WTC11 (cell line): ENCODE measurements around the gene SPG11. TPM values are rescaled to one million over a fixed set of nuclear protein-coding genes. Genes with fewer than 3 reads are reported as not detected.

Source experiments
- ATAC-seq: fragments of 200-7000 bp; cut with Tn5 transposase; 2 replicates; pipeline ENCODE4 v1.10.0; 2021; ENCODE audit warnings: mild to moderate bottlenecking, moderate library complexity
- CTCF ChIA-PET: fragments of 300-600 bp; sonication (Branson Sonifier 250); formaldehyde crosslinking; loops from one replicate; lab custom pipeline; 2021; ENCODE audit warnings: antibody characterized with exemption; lab: Charles Lee
- POLR2A ChIA-PET: fragments of 350-600 bp; sonication (Branson Sonifier 250); formaldehyde crosslinking; loops from one replicate; lab custom pipeline; 2021; ENCODE audit warnings: antibody characterized with exemption; lab: Charles Lee
- DNase-seq: peaks from one replicate; pipeline ENCODE4 v3.0.0; 2021; ENCODE audit warnings: low spot score
- H3K27ac Mint-ChIP-seq: 2 replicates; pipeline ENCODE4 v1.8.0; 2021; ENCODE audit warnings: mixed read lengths
- H3K27me3 Mint-ChIP-seq: 2 replicates; pipeline ENCODE4 v1.8.0; 2021; ENCODE audit warnings: low read depth, mild to moderate bottlenecking, moderate library complexity, mixed read lengths
- H3K36me3 Mint-ChIP-seq: 2 replicates; pipeline ENCODE4 v1.8.0; 2021; ENCODE audit warnings: mixed read lengths
- H3K4me1 Mint-ChIP-seq: 2 replicates; pipeline ENCODE4 v1.8.0; 2022; ENCODE audit warnings: mixed read lengths
- H3K4me3 Mint-ChIP-seq: 2 replicates; pipeline ENCODE4 v1.8.0; 2021; ENCODE audit warnings: mild to moderate bottlenecking, moderate library complexity, mixed read lengths
- H3K9me3 Mint-ChIP-seq: 2 replicates; pipeline ENCODE4 v1.8.0; 2021; ENCODE audit warnings: mixed read lengths
- ATF3 ChIP-seq: sonication (generic); formaldehyde crosslinking; conservative IDR thresholded peaks from 2 replicates; pipeline ENCODE4 v1.8.1; 2022; ENCODE audit warnings: mild to moderate bottlenecking, missing genetic modification reagents
- CREB1 ChIP-seq: sonication (generic); formaldehyde crosslinking; IDR thresholded peaks from 2 replicates; pipeline ENCODE4 v1.8.0; 2023; ENCODE audit warnings: mild to moderate bottlenecking, missing genetic modification reagents
- E2F5 ChIP-seq: sonication (generic); formaldehyde crosslinking; IDR thresholded peaks from 2 replicates; pipeline ENCODE4 v1.8.1; 2022; ENCODE audit warnings: mild to moderate bottlenecking, moderate library complexity, missing genetic modification reagents
- FOXP1 ChIP-seq: sonication (generic); formaldehyde crosslinking; IDR thresholded peaks from 2 replicates; pipeline ENCODE4 v1.8.0; 2022; ENCODE audit warnings: missing genetic modification reagents, mild to moderate bottlenecking, moderate library complexity, borderline replicate concordance
- JUN ChIP-seq: sonication (generic); formaldehyde crosslinking; IDR thresholded peaks from 2 replicates; pipeline ENCODE4 v1.8.0; 2023; ENCODE audit warnings: mild to moderate bottlenecking, missing genetic modification reagents
- KAT7 ChIP-seq: sonication (generic); formaldehyde crosslinking; IDR thresholded peaks from 2 replicates; pipeline ENCODE4 v1.8.1; 2023; ENCODE audit warnings: missing genetic modification reagents, mild to moderate bottlenecking, borderline replicate concordance
- MXD4 ChIP-seq: fragments of 250-450 bp; sonication (Bioruptor Pico); IDR thresholded peaks from 2 replicates; pipeline ENCODE4 v1.8.0; 2021; ENCODE audit warnings: mild to moderate bottlenecking, moderate library complexity, borderline replicate concordance
- NR3C1 ChIP-seq: sonication (generic); formaldehyde crosslinking; conservative IDR thresholded peaks from 2 replicates; pipeline ENCODE4 v1.8.1; 2023; ENCODE audit warnings: low read depth, mild to moderate bottlenecking, missing genetic modification reagents
- PRRX2 ChIP-seq: fragments of 250-450 bp; sonication (Bioruptor Pico); IDR thresholded peaks from 2 replicates; pipeline ENCODE4 v1.8.0; 2021; ENCODE audit warnings: mild to moderate bottlenecking
- RORB ChIP-seq: fragments of 250-450 bp; sonication (Bioruptor Pico); IDR thresholded peaks from 2 replicates; pipeline ENCODE4 v1.9.0; 2021; ENCODE audit warnings: mild to moderate bottlenecking
- SMAD4 ChIP-seq: sonication (generic); formaldehyde crosslinking; IDR thresholded peaks from 2 replicates; pipeline ENCODE4 v1.8.0; 2022; ENCODE audit warnings: mild to moderate bottlenecking, missing genetic modification reagents
- SOX15 ChIP-seq: fragments of 250-450 bp; sonication (Bioruptor Pico); IDR thresholded peaks from 2 replicates; pipeline ENCODE4 v1.9.0; 2021; ENCODE audit warnings: mild to moderate bottlenecking
- TCF7 ChIP-seq: sonication (generic); formaldehyde crosslinking; IDR thresholded peaks from 2 replicates; pipeline ENCODE4 v1.8.0; 2022; ENCODE audit warnings: mild to moderate bottlenecking, low read depth, missing genetic modification reagents, moderate library complexity
- ZNF219 ChIP-seq: sonication (generic); formaldehyde crosslinking; IDR thresholded peaks from 2 replicates; pipeline ENCODE4 v1.8.0; 2023; ENCODE audit warnings: missing genetic modification reagents, mild to moderate bottlenecking, borderline replicate concordance
- ZNF423 ChIP-seq: fragments of 250-450 bp; sonication (Bioruptor Pico); IDR thresholded peaks from 2 replicates; pipeline ENCODE4 v2.1.2; 2022; ENCODE audit warnings: mild to moderate bottlenecking, moderate library complexity
- ZNF532 ChIP-seq: fragments of 250-450 bp; sonication (Bioruptor Pico); IDR thresholded peaks from 2 replicates; pipeline ENCODE4 v1.9.0; 2021; ENCODE audit warnings: mild to moderate bottlenecking, borderline replicate concordance
- total RNA-seq: library from RNA; stranded (reverse); gene quantifications from 3 replicates; pipeline ENCODE4 v1.2.3, GENCODE V29; 2021
- TF ChIP-seq, protein P1 (sequence below): sonication (generic); formaldehyde crosslinking; IDR thresholded peaks from 2 replicates; pipeline ENCODE4 v1.8.1; 2022; ENCODE audit warnings: missing genetic modification reagents, borderline replicate concordance
- TF ChIP-seq, protein P2 (sequence below): sonication (generic); formaldehyde crosslinking; IDR thresholded peaks from 2 replicates; pipeline ENCODE4 v1.8.1; 2022; ENCODE audit warnings: low read depth, missing genetic modification reagents, borderline replicate concordance
- TF ChIP-seq, protein P3 (sequence below): sonication (generic); formaldehyde crosslinking; IDR thresholded peaks from 2 replicates; pipeline ENCODE4 v1.8.1; 2023; ENCODE audit warnings: mild to moderate bottlenecking, missing genetic modification reagents, moderate library complexity
- TF ChIP-seq, protein P4 (sequence below): sonication (generic); formaldehyde crosslinking; IDR thresholded peaks from 2 replicates; pipeline ENCODE4 v1.8.1; 2023; ENCODE audit warnings: mild to moderate bottlenecking, missing genetic modification reagents
- TF ChIP-seq, protein P5 (sequence below): sonication (generic); formaldehyde crosslinking; IDR thresholded peaks from 2 replicates; pipeline ENCODE4 v1.8.0; 2023; ENCODE audit warnings: missing genetic modification reagents

SPG11 gene
- total RNA-seq, 1 experiment from 2014 or later, result 46.4 TPM

DNA sequence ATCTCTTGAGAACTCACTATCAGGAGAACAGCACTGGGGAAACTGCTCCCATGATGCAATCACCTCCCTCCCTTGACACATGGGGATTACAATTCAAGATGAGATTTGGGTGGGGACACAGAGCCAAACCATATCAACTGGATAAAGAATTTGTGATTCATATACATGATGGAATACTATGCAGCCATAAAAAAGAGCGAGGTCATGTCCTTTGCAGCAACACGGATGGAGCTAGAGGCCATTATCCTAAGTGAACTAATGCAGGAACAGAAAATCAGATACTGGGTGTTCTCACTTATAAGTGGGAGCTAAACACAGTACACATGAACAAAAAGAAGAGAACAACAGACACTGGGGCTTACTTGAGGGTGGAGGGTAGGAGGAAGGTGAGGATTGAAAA is 17.0 kb downstream of the SPG11 start (continued):
- TF ChIP-seq ZNF532 (CRISPR knock-in tag), result no peak
- TF ChIP-seq PRRX2, result no peak
- no peak for TF ChIP-seq TCF7 (CRISPR knock-in tag)
- TF ChIP-seq FOXP1 (CRISPR knock-in tag), result no peak
- no peak for TF ChIP-seq MXD4
- TF ChIP-seq KAT7, result no peak
- no peak for TF ChIP-seq E2F5
- TF ChIP-seq ZNF219 (CRISPR knock-in tag), result no peak
- TF ChIP-seq, all 79 proteins: peak for 0

DNA sequence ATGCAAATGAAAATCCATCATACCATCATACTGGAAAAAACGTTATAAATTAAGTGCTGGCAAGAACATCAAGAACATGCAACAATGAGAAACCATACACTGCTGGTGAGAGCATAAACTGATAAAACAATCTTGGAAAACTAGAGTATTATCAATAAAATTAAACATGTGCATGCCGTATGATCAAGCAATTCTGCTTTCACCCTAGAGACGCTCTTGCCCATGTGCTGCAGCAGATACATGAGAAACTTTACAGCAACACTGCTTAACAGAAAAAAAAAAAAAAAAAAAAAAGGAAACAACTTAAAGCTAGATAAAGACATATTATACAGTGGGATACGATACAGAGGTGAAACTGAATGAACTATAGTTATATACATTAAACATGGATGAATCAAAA is 21.8 kb downstream of the SPG11 start:
- peaks cover 23% of the 10 kb centered on the region for H3K9me3 Mint-ChIP-seq
- H3K4me1 Mint-ChIP-seq, result peaks cover 20% of the 10 kb centered on the region
- H3K36me3 Mint-ChIP-seq, result peaks cover 42% of the 10 kb centered on the region
- no peaks in the 10 kb centered on the region for H3K27me3 Mint-ChIP-seq
- ChIA-PET CTCF (no interaction called here), POLR2A (no interaction called here)
- TF ChIP-seq, protein P1, sequence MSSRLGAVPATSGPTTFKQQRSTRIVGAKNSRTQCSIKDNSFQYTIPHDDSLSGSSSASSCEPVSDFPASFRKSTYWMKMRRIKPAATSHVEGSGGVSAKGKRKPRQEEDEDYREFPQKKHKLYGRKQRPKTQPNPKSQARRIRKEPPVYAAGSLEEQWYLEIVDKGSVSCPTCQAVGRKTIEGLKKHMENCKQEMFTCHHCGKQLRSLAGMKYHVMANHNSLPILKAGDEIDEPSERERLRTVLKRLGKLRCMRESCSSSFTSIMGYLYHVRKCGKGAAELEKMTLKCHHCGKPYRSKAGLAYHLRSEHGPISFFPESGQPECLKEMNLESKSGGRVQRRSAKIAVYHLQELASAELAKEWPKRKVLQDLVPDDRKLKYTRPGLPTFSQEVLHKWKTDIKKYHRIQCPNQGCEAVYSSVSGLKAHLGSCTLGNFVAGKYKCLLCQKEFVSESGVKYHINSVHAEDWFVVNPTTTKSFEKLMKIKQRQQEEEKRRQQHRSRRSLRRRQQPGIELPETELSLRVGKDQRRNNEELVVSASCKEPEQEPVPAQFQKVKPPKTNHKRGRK (CRISPR knock-in tag), result no peak
- TF ChIP-seq, protein P2, sequence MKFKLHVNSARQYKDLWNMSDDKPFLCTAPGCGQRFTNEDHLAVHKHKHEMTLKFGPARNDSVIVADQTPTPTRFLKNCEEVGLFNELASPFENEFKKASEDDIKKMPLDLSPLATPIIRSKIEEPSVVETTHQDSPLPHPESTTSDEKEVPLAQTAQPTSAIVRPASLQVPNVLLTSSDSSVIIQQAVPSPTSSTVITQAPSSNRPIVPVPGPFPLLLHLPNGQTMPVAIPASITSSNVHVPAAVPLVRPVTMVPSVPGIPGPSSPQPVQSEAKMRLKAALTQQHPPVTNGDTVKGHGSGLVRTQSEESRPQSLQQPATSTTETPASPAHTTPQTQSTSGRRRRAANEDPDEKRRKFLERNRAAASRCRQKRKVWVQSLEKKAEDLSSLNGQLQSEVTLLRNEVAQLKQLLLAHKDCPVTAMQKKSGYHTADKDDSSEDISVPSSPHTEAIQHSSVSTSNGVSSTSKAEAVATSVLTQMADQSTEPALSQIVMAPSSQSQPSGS (CRISPR knock-in tag), result no peak
- TF ChIP-seq SMAD4 (CRISPR knock-in tag) (no peak), CREB1 (CRISPR knock-in tag) (no peak), NR3C1 (CRISPR knock-in tag) (no peak), ATF3 (CRISPR knock-in tag) (no peak), SOX15 (no peak), JUN (CRISPR knock-in tag) (no peak), RORB (CRISPR knock-in tag) (no peak), ZNF423 (CRISPR knock-in tag) (no peak)
- TF ChIP-seq, protein P3, sequence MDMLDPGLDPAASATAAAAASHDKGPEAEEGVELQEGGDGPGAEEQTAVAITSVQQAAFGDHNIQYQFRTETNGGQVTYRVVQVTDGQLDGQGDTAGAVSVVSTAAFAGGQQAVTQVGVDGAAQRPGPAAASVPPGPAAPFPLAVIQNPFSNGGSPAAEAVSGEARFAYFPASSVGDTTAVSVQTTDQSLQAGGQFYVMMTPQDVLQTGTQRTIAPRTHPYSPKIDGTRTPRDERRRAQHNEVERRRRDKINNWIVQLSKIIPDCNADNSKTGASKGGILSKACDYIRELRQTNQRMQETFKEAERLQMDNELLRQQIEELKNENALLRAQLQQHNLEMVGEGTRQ (CRISPR knock-in tag), result no peak
- TF ChIP-seq, protein P4, sequence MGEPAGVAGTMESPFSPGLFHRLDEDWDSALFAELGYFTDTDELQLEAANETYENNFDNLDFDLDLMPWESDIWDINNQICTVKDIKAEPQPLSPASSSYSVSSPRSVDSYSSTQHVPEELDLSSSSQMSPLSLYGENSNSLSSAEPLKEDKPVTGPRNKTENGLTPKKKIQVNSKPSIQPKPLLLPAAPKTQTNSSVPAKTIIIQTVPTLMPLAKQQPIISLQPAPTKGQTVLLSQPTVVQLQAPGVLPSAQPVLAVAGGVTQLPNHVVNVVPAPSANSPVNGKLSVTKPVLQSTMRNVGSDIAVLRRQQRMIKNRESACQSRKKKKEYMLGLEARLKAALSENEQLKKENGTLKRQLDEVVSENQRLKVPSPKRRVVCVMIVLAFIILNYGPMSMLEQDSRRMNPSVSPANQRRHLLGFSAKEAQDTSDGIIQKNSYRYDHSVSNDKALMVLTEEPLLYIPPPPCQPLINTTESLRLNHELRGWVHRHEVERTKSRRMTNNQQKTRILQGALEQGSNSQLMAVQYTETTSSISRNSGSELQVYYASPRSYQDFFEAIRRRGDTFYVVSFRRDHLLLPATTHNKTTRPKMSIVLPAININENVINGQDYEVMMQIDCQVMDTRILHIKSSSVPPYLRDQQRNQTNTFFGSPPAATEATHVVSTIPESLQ (CRISPR knock-in tag), result no peak
- TF ChIP-seq, protein P5, sequence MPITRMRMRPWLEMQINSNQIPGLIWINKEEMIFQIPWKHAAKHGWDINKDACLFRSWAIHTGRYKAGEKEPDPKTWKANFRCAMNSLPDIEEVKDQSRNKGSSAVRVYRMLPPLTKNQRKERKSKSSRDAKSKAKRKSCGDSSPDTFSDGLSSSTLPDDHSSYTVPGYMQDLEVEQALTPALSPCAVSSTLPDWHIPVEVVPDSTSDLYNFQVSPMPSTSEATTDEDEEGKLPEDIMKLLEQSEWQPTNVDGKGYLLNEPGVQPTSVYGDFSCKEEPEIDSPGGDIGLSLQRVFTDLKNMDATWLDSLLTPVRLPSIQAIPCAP (CRISPR knock-in tag), result no peak
- DNase-seq, result no peak
- H3K27ac Mint-ChIP-seq, result no peak overlapping the region
- H3K4me3 Mint-ChIP-seq, result no peak overlapping the region
- ATAC-seq, result no peak
